Large intestine (tissue), 12 donors: Measurements from ENCODE around the gene MYO5A. TPM values are rescaled to one million over a fixed set of nuclear protein-coding genes. Genes with fewer than 3 reads are reported as not detected.
"Not testable (repeated sequence)": the region's sequence is repeated elsewhere in the genome, so short reads cannot be mapped to it uniquely, and the experiment has no call there.

Experiments
- DNase-seq, 2 donors: peaks; one replicate each; pipeline versions ENCODE4 v3.0.0 to v3.0.0-alpha.2; 2013
- H3K27ac ChIP-seq: one replicate; pipeline ENCODE4 v1.5.1; 2013; ENCODE audit warnings: low read length
- H3K27me3 ChIP-seq: 2 replicates; pipeline ENCODE4 v1.6.1; 2013; ENCODE audit warnings: low read length; ENCODE audit not compliant: control insufficient read depth, insufficient read depth
- H3K36me3 ChIP-seq: 2 replicates; pipeline ENCODE4 v1.6.1; 2013; ENCODE audit warnings: low read length; ENCODE audit not compliant: control insufficient read depth, insufficient read depth
- H3K4me1 ChIP-seq: one replicate; pipeline ENCODE4 v1.6.1; 2013; ENCODE audit warnings: low read length; ENCODE audit not compliant: control insufficient read depth, insufficient read depth
- H3K4me3 ChIP-seq: one replicate; pipeline ENCODE4 v1.5.1; 2013; ENCODE audit warnings: low read length
- H3K9me3 ChIP-seq: one replicate; pipeline ENCODE4 v1.6.1; 2013; ENCODE audit warnings: mild to moderate bottlenecking, low read depth, low read length, moderate library complexity; ENCODE audit not compliant: control insufficient read depth
- WGBS: methylation state at CpG from one replicate; pipeline ENCODE4 v1.1.5; 2013; ENCODE audit warnings: low lambda C conversion rate; ENCODE audit not compliant: insufficient coverage; 5-methylcytosine and 5-hydroxymethylcytosine counted together
- long read RNA-seq, 11 donors: transcript quantifications; one replicate each; lab custom pipeline, GENCODE V29; 2026
- polyA plus RNA-seq: library from polyadenylated mRNA; unstranded; fragments of 120-200 nt; gene quantifications from one replicate; pipeline ENCODE4 v1.2.1, GENCODE V29; 2013

Gene MYO5A
- 6.0 TPM for polyA plus RNA-seq
- long read RNA-seq, donor 1, result 0 reads
- long read RNA-seq, donor 2, result 0 reads
- long read RNA-seq, donor 3, result 0 reads
- long read RNA-seq, donor 4, result 0 reads
- long read RNA-seq, donor 5, result 0 reads
- long read RNA-seq, donor 6, result 0 reads
- long read RNA-seq, donor 7, result 0 reads
- long read RNA-seq, donor 8, result 0 reads
- long read RNA-seq, donor 9, result 0 reads
- long read RNA-seq, donor 10, result 0 reads
- long read RNA-seq, donor 11, result 0 reads

DNA sequence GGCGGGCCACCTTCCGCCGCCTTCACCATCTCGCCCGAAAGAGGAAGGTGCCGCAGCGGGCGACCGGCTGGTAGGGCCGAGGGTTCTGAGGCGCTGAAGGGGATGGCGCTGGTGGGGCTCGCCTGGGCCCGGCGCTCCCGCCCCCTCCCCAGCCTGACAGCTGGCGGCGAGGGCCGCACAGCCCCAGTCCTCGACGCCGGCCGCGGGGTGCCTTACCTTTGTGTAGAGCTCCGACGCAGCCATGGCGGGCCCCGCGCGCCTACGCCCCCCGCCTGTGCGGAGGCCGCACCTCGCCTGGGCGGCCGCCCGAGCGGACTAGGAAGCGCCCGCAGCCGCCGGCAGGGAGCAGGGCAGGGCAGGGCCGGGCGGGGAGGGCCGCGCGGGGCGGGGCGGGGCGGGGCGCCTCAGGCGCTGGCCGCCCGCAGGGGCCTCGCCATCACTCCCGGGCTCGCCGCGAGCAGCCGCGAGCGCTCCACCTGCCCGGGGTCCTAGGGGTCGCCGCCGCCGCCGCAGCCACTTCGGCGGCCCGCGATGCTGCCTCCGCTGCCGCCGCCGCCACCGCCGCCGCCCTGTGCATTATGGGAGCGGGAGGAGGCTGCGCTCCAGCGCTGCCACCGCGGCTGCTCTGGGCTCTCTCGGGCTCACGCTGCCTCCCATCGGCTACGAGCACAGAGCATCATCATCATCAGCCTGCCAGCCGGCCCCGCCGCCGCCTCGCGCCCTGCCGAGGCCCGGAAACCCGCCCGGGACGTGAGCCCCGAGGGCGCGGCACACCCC lies at the start of gene MYO5A:
Gene MYO5A (minus strand): TSS at position 317 of the 777 bp plus-strand sequence. CDS start 74 bp downstream, at position 243.
- Histone ChIP-seq H3K4me3 (peak within 1 kb of the TSS; percentile 42), H3K9me3 (no peaks in the 10 kb centered on the region), H3K4me1 (peaks cover 7% of the 10 kb centered on the region), H3K27ac (no peak within 1 kb of the TSS), H3K36me3 (no peaks in the 10 kb centered on the region), H3K27me3 (peaks cover 67% of the 10 kb centered on the region)
- no CpG with 5 or more reads among the region's 103 CpGs for WGBS
- peak; percentile 31 to 64 for DNase-seq

DNA sequence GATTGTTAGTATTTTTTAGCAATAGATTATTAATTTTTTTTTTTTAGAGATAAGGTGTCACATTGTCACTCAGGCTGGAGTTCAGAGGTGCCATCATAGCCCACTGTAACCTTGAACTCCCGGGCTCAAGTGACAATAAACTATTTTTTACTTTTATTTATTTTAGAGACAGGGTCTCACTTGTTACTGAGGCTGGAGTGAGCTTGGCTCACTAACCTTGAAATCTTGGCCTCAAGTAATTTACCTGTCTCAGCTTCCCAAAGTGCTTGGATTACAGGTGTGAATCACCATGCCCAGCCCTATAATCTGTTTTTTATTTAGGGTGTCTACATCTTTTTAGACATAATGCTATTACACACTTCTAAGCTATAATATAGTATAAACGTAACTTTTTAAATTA lies 48.0 kb upstream of the MYO5A start:
- Histone ChIP-seq H3K27me3 (no peaks in the 10 kb centered on the region), H3K4me3 (no peak overlapping the region), H3K27ac (no peak overlapping the region), H3K36me3 (peaks cover under 1% of the 10 kb centered on the region), H3K4me1 (no peaks in the 10 kb centered on the region), H3K9me3 (no peaks in the 10 kb centered on the region)
- no peak for DNase-seq
- WGBS, result no CpG with 5 or more reads among the region's 2 CpGs

- not testable (repeated sequence) for H3K27ac ChIP-seq, H3K36me3 ChIP-seq, H3K27me3 ChIP-seq, H3K4me3 ChIP-seq, H3K9me3 ChIP-seq, H3K4me1 ChIP-seq, DNase-seq
- 13% methylated on average over 1 of the region's 7 CpGs for WGBS
Observed at GRCh38 chr15:52575573-52575972, 46.9 kb upstream of the MYO5A start.

- Histone ChIP-seq H3K27me3 (no peaks in the 10 kb centered on the region), H3K4me3 (no peak overlapping the region), H3K4me1 (no peaks in the 10 kb centered on the region), H3K27ac (no peak overlapping the region), H3K36me3 (no peaks in the 10 kb centered on the region), H3K9me3 (no peaks in the 10 kb centered on the region)
- no CpG with 5 or more reads among the region's 2 CpGs for WGBS
- DNase-seq, result no peak
Observed at GRCh38 chr15:52575072-52575471, 46.4 kb upstream of the MYO5A start.

DNA sequence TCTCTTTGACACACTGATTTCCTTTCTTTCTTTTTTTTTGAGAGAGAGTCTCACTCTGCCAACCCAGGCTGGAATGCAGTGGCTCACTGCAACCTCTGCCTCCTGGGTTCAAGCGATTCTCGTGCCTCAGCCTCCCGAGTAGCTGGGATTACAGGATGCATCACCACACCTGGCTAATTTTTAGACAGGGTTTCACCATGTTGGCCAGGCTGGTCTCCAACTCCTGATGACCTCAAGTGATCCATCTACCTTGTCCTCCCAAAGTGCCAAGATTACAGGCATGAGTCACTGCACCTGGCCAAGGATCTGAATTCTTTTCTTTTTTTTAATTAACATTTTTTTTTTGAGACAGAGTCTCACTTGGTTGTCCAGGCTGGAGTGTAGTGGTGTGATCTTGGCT lies 45.9 kb upstream of the MYO5A start:
- not testable (repeated sequence) for H3K36me3 ChIP-seq, DNase-seq, H3K27ac ChIP-seq, H3K4me1 ChIP-seq, H3K9me3 ChIP-seq, H3K4me3 ChIP-seq, H3K27me3 ChIP-seq
- WGBS, result no CpG with 5 or more reads among the region's 3 CpGs

GRCh38 chr15:52568601-52569585 lies 40.2 kb upstream of the MYO5A start, which contains the start of gene ARPP19:
ARPP19 (minus strand) TSS chr15:52569030; CDS start chr15:52568892, 138 bp downstream.
- no peaks in the 10 kb centered on the region for H3K27me3 ChIP-seq

DNA sequence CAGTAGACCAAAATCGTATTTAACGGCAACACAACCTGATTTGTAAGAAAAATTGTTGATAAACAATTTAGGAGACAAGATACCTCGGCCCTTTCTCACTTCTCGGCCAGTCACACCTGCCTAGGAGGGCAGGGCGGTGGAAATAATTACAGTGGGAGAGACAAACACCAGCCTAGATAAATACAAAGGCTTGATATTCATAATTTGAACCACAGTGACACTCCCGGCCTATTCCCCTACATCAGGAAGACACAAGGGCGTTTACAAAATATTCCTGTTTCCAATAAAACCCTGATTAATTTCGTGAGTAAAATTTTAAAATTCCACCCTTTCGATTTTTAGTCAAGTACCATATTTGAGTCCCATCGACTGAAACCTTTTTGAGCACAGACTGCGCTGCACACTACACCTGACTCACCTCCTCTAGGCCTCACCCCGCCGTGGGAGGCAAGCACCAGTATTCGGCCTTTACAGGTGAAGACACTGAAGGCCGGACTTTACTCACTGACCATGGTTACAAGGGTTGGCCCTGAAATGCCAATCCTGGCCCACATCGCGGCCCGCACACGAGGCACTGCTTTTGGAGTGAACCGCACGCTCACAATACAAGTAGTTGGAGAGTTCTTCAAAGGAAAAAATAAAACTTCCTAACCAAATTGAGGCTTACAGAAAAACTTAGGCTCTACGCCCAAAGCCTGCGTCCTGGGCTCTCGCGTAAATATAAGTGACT lies 39.4 kb upstream of the MYO5A start:
- H3K4me1 ChIP-seq, result no peaks in the 10 kb centered on the region
- no peaks in the 10 kb centered on the region for H3K36me3 ChIP-seq
- peak overlapping the region; percentile 91 for H3K27ac ChIP-seq
- H3K9me3 ChIP-seq, result no peaks in the 10 kb centered on the region
- peak in 1 of 2 donors; percentile 50 for DNase-seq
- 0% methylated on average over 2 of the region's 25 CpGs for WGBS
- H3K4me3 ChIP-seq, result peak overlapping the region; percentile 65
- no peaks in the 10 kb centered on the region for H3K27me3 ChIP-seq

More at GRCh38 chr15:52568601-52569585, 40.2 kb upstream of the MYO5A start, which contains the start of gene ARPP19:
- WGBS, result 51% methylated on average over 7 of the region's 82 CpGs
- peak within 1 kb of the TSS; percentile 65 for H3K4me3 ChIP-seq
- peak within 1 kb of the TSS; percentile 91 for H3K27ac ChIP-seq
- no peaks in the 10 kb centered on the region for H3K4me1 ChIP-seq
- peak; percentile 91 to 97 for DNase-seq
- no peaks in the 10 kb centered on the region for H3K9me3 ChIP-seq
- no peaks in the 10 kb centered on the region for H3K36me3 ChIP-seq

DNA sequence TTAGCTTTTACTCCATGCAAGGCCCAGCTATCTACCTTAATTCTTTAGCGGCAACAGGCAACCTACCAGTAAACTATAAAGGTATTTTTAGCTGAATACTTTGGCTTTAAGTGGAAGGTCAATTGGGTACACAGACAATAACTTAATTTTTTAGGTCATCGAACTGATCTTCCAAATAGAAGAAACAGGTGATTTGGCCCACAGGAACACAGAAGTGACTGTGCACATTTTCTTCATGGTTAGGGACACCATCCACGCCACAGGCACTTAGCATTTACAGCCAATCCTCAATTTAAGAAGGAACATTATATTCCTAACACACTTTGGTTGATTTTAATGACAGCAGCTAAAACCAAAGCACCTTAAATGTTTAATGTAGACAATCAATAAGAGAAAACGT lies 38.2 kb upstream of the MYO5A start:
- no peaks in the 10 kb centered on the region for H3K4me1 ChIP-seq
- no peak overlapping the region for H3K27ac ChIP-seq
- no peaks in the 10 kb centered on the region for H3K27me3 ChIP-seq
- peak overlapping the region; percentile 65 for H3K4me3 ChIP-seq
- WGBS, result no CpG with 5 or more reads among the region's 4 CpGs
- no peaks in the 10 kb centered on the region for H3K9me3 ChIP-seq
- no peaks in the 10 kb centered on the region for H3K36me3 ChIP-seq
- DNase-seq, result no peak

- 71% methylated on average over 1 of the region's 13 CpGs for WGBS
- not testable (repeated sequence) for H3K4me3 ChIP-seq, H3K27me3 ChIP-seq, H3K27ac ChIP-seq, H3K4me1 ChIP-seq, DNase-seq, H3K9me3 ChIP-seq, H3K36me3 ChIP-seq
Observed at GRCh38 chr15:52565417-52566358, 37.0 kb upstream of the MYO5A start.
